Measurements from ENCODE around the gene HIRA. TPM values are rescaled to one million over a fixed set of nuclear protein-coding genes. Genes with fewer than 3 reads are reported as not detected.

The HIRA gene
- total and polyA plus RNA-seq, 2 of the 8 experiments (the other 6 are each of a cell fraction or from before 2014, with no cell fraction given) = 34.9 to 67.2 TPM

DNA sequence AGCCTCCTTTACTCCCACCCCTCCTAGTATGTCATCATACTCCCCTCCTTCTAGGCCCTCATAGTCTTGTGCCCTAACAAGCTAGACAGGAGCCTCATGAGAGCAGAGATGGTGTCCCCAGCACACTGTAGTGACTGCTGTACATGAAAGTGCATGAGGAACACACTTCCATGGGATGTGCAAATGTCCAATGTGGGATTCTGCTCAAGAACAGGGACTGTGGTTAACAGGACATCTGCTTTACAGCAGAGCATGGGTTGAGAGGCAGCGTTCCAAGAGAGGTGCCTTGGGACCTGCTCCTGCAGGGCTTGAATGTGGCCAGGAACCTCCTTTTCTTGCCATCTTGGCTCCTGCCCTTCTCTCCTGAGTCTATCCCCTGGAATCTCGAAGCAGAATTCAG lies 45.3 kb downstream of the HIRA start (continued):
- no peak for TF ChIP-seq CBX5 (IDR thresholded peaks at IDR 0.05; ENCODE audit: low read depth, low read length)
- no peak for TF ChIP-seq SIX5 (IDR thresholded peaks at IDR 0.05; ENCODE audit: low read depth, low read length)
- no peak for TF ChIP-seq CHD7 (IDR thresholded peaks at IDR 0.05; ENCODE audit: insufficient replicate concordance, low read length)
- no peak for TF ChIP-seq JUND (IDR thresholded peaks at IDR 0.05; ENCODE audit: low read length)
